Activated CD8-positive, alpha-beta memory T cell treated with anti-CD3 and anti-CD28 coated beads, Interleukin-2, amount 50 U/mL, for 1 hour (primary cell): Measurements from ENCODE around the gene LRRC14B.
"Not testable (repeated sequence)": the region's sequence is repeated elsewhere in the genome, so short reads cannot be mapped to it uniquely, and the experiment has no call there.

Experiments
- DNase-seq: peaks from one replicate; pipeline ENCODE4 v3.0.0-alpha.2; 2020; ENCODE audit errors: extremely low read depth

LRRC14B gene

GRCh38 chr5:207599-207998 is 16.3 kb downstream of the LRRC14B start:
- no peak for DNase-seq

GRCh38 chr5:208449-209114 is 17.3 kb downstream of the LRRC14B start:
- no peak for DNase-seq

GRCh38 chr5:213803-214395 is 22.6 kb downstream of the LRRC14B start:
- DNase-seq: no peak

GRCh38 chr5:215256-215655 is 24.0 kb downstream of the LRRC14B start:
- DNase-seq: not testable (repeated sequence)

- DNase-seq: not testable (repeated sequence)
Observed at GRCh38 chr5:216076-216475, 24.8 kb downstream of the LRRC14B start.

GRCh38 chr5:217494-218456 is 26.5 kb downstream of the LRRC14B start, which contains the start of the genes CCDC127 and SDHA:
Gene CCDC127, minus strand, starts transcription at chr5:218153. Its CDS starts 1,304 bp downstream, at chr5:216849.
Gene SDHA, plus strand, starts transcription at chr5:218320. Its CDS starts 36 bp downstream, at chr5:218356.
- peak; percentile 91 for DNase-seq

- no peak for DNase-seq
Observed at GRCh38 chr5:218457-219291, 27.4 kb downstream of the LRRC14B start.

- DNase-seq: no peak
Observed at GRCh38 chr5:219460-219863, 28.2 kb downstream of the LRRC14B start.

GRCh38 chr5:219991-220390 is 28.7 kb downstream of the LRRC14B start:
- no peak for DNase-seq

GRCh38 chr5:222951-223715 is 31.8 kb downstream of the LRRC14B start:
- DNase-seq: not testable (repeated sequence)

GRCh38 chr5:223791-224190 is 32.5 kb downstream of the LRRC14B start:
- no peak for DNase-seq

- DNase-seq: no peak
Observed at GRCh38 chr5:225334-225733, 34.0 kb downstream of the LRRC14B start.

GRCh38 chr5:227375-227774 is 36.1 kb downstream of the LRRC14B start:
- DNase-seq: not testable (repeated sequence)

- no peak for DNase-seq
Observed at GRCh38 chr5:228886-229285, 37.6 kb downstream of the LRRC14B start.

- DNase-seq: no peak
Observed at GRCh38 chr5:230711-231110, 39.4 kb downstream of the LRRC14B start.

GRCh38 chr5:231661-232060 is 40.4 kb downstream of the LRRC14B start:
- no peak for DNase-seq

- DNase-seq: not testable (repeated sequence)
Observed at GRCh38 chr5:233426-233825, 42.1 kb downstream of the LRRC14B start.

- DNase-seq: no peak
Observed at GRCh38 chr5:234450-234849, 43.2 kb downstream of the LRRC14B start.

GRCh38 chr5:235527-235926 is 44.2 kb downstream of the LRRC14B start:
- DNase-seq: not testable (repeated sequence)

GRCh38 chr5:237931-238330 is 46.6 kb downstream of the LRRC14B start:
- DNase-seq: not testable (repeated sequence)

- not testable (repeated sequence) for DNase-seq
Observed at GRCh38 chr5:240550-240949, 49.3 kb downstream of the LRRC14B start.
